Caki2 (cell line): ENCODE results near the gene CAST. TPM values are rescaled to one million over a fixed set of nuclear protein-coding genes. Genes with fewer than 3 reads are reported as not detected.
A peak's percentile ranks its signal among the peaks of the same experiment; 100 is the strongest.

Source experiments
- DNase-seq: peaks from one replicate; pipeline ENCODE4 v3.0.0-alpha.2; 2015; ENCODE audit warnings: low read depth
- in situ Hi-C: cut with HindIII; loops from 2 replicates; pipeline ENCODE4 v1.10.0; 2016; ENCODE audit warnings: low sequenced_read_pairs, low pct_unique_long_range_greater_than_20kb, mixed read lengths
- total RNA-seq: library from RNA; depleted of rRNA; stranded (reverse); fragments of >200 nt; shearing (Covaris generic); gene quantifications from 2 replicates; pipeline ENCODE4 v1.2.3, GENCODE V29; 2014; ENCODE audit warnings: low replicate concordance; rRNA removed

CAST gene
- total RNA-seq, 1 experiment from 2014 or later = 63.5 TPM

GRCh38 chr5:96819806-96820205 is 157.6 kb downstream of the CAST start:
- in situ Hi-C loops = no loop called here
- DNase-seq = no peak

DNA sequence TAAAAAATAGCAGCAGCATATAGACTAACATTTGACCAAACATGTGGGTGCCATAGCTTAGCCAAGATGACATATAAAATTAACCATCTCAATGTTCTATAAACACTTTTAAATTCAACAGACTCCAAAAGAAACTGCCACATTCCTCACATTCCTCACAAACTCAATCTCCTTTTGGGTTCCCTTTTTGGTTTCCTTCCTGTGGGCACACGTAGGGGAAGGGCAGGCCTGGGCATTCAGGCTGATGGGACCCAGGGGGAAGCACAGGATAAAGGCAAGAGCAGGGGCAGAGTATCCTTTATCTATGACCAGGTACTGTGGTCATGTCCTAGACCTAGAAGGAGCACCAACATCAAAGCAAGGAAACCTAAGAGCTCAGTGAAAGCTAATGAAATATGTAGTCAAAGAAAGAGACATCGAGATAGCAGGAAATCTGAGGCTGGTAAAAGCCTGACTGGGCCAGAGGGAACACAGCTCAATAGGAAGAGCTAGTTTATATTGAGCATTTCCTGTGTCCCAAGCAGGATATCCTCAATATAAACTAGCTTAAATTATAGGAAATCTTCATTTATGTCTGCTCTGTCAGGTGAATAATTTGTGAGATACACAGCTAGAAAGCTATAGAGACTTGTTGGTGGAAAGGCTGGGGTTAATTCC is 159.2 kb downstream of the CAST start:
- no peak for DNase-seq
- in situ Hi-C loops = no loop called here

DNA sequence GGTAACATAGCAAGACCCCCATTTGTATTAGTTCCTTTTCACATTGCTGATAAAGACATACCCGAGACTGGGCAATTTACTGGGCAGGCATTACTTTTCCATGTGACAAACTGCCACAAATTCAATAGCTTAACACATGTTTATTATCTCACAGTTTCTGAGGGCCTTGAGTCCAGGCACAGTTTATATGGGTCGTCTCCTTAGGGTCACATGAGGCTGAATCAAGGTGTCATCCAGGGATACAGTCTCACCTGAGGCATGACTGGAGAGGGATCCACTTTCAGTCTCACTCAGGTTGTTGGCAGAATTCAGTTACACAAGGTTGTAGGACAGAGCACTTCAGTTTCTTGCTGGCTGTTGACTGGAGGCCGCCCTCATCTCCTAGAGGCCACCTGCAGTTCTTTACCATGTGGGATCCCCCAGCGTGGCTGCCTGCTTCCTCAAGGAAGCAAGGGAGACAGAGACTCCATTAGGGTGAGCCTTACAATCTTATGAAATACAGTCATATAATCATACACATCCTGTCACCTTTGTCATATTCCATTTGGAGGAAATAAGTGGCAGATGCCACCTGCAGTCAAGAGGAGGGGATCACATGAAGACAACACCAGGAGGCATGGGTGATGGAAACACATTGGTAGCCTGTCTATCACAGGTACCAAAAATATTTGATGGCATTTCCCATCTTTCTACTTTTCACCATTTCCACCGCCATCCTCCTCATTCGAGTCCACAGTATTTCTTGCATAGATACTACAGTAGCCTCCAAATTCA is 160.7 kb downstream of the CAST start:
- in situ Hi-C loops = no loop called here
- no peak for DNase-seq

DNA sequence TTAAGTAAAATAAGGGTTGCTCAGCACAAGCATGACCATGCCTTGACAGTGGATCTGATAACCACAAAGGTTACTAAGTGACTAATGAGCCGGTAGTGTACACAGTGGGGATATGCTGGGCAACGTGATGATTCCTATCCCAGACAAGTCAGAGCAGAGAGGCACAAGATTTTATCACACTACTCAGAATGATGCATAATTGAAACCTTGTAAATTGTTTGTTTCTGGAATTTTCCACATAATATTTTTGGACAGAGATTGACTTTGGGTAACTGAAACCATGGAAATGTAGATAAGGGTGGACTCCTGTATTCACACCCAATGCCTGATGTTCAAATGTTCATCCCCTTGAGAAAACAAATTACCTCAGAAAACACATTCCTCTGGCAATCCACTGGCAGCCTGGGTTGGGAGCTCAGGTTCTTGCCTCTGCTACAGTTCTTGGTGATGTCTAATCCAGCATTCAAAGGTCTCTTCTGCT is 161.8 kb downstream of the CAST start:
- in situ Hi-C loops = no loop called here
- DNase-seq = peak; percentile 88

Other genes with a start within 250 kb of the CAST start
- not detected in 2 replicates for gene PCSK1, start 229.1 kb upstream of the CAST start, total RNA-seq
- 30.6 and 43.6 TPM in 2 replicates for gene ERAP1, start 145.6 kb downstream of the CAST start, total RNA-seq
- gene ERAP2, start 214.1 kb downstream of the CAST start, total RNA-seq = 22.5 and 49.2 TPM in 2 replicates